RWPE2 (cell line): Measurements from ENCODE around the gene STIM1.
"Not testable (repeated sequence)": the region's sequence is repeated elsewhere in the genome, so short reads cannot be mapped to it uniquely, and the experiment has no call there.

Experiments
- ATAC-seq: fragments of 200-7000 bp; cut with Tn5 transposase; 3 replicates; pipeline ENCODE4 v1.9.1; 2021; ENCODE audit warnings: low read depth
- DNase-seq: peaks from one replicate; pipeline ENCODE4 v3.0.0-alpha.2; 2020; ENCODE audit warnings: low spot score
- H3K27ac ChIP-seq: fragments of 450-650 bp; 2 replicates; pipeline ENCODE4 v1.5.1; 2017; ENCODE audit warnings: mild to moderate bottlenecking; ENCODE audit not compliant: poor library complexity, severe bottlenecking
- H3K27me3 ChIP-seq: fragments of 250-450 bp; sonication (Bioruptor Pico); 2 replicates; pipeline ENCODE4 v1.5.1; 2021; ENCODE audit warnings: mild to moderate bottlenecking, moderate library complexity; ENCODE audit not compliant: insufficient read depth, poor library complexity, severe bottlenecking
- H3K36me3 ChIP-seq: fragments of 250-450 bp; sonication (Bioruptor Pico); 2 replicates; pipeline ENCODE4 v1.5.1; 2020; ENCODE audit warnings: low read depth, mild to moderate bottlenecking, moderate library complexity
- H3K4me1 ChIP-seq: fragments of 250-450 bp; sonication (Bioruptor Pico); 2 replicates; pipeline ENCODE4 v1.5.1; 2021; ENCODE audit warnings: mild to moderate bottlenecking, moderate library complexity; ENCODE audit not compliant: insufficient read depth, poor library complexity, severe bottlenecking
- H3K4me3 ChIP-seq: fragments of 250-450 bp; sonication (Bioruptor Pico); 2 replicates; pipeline ENCODE4 v1.5.1; 2021; ENCODE audit warnings: mild to moderate bottlenecking, moderate library complexity; ENCODE audit not compliant: severe bottlenecking
- H3K9me3 ChIP-seq: fragments of 250-450 bp; sonication (Bioruptor Pico); 2 replicates; pipeline ENCODE4 v1.5.1; 2021; ENCODE audit warnings: mild to moderate bottlenecking, moderate library complexity; ENCODE audit not compliant: severe bottlenecking
- TF ChIP-seq, protein P1 (sequence below): fragments of 450-650 bp; IDR thresholded peaks from one replicate; pipeline ENCODE4 v1.5.1; 2017; ENCODE audit warnings: mild to moderate bottlenecking, moderate library complexity; ENCODE audit not compliant: poor library complexity, severe bottlenecking

STIM1 gene

DNA sequence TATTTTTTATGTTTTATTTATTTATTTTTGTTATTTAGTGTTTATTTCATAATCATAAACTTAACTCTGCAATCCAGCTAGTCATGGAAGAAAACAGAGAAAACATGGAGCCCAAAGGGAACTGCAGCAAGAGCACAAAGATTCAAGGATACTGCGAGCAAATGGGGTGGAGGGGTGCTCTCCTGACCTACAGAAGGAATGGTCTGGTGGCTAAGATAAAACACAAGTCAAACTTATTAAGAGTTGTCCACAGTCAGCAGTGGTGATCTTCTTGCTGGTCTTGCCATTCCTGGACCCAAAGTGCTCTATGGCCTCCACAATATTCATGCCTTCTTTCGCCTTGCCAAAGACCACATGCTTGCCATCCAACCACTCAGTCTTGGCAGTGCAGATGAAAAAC, 36.7 kb downstream of the STIM1 start:
- no peak overlapping the region for H3K4me3 ChIP-seq
- no peak overlapping the region for H3K27ac ChIP-seq
- TF ChIP-seq, protein P1, sequence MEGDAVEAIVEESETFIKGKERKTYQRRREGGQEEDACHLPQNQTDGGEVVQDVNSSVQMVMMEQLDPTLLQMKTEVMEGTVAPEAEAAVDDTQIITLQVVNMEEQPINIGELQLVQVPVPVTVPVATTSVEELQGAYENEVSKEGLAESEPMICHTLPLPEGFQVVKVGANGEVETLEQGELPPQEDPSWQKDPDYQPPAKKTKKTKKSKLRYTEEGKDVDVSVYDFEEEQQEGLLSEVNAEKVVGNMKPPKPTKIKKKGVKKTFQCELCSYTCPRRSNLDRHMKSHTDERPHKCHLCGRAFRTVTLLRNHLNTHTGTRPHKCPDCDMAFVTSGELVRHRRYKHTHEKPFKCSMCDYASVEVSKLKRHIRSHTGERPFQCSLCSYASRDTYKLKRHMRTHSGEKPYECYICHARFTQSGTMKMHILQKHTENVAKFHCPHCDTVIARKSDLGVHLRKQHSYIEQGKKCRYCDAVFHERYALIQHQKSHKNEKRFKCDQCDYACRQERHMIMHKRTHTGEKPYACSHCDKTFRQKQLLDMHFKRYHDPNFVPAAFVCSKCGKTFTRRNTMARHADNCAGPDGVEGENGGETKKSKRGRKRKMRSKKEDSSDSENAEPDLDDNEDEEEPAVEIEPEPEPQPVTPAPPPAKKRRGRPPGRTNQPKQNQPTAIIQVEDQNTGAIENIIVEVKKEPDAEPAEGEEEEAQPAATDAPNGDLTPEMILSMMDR, result no peak
- no peaks in the 10 kb centered on the region for H3K36me3 ChIP-seq
- no peaks in the 10 kb centered on the region for H3K9me3 ChIP-seq
- DNase-seq (no peak), ATAC-seq (no peak)
- no peaks in the 10 kb centered on the region for H3K4me1 ChIP-seq
- no peaks in the 10 kb centered on the region for H3K27me3 ChIP-seq

DNA sequence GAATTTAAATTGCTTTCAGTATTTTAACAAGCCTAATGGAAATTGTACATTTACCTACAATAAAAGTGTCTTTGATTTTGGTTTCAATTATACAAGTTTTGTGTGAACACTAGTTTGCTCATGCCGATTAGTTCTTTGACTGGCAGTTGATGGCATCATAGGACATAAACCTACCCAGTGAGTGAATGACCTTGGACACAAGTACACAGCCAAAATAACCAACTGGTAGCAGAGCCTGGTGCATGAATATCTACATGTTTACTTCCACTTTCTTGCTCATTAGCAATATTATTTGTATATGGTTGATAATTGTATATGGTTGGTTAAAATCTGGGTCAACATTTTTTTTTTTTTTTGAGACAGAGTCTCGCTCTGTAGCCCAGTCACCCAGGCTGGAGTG, 37.8 kb downstream of the STIM1 start:
- Histone ChIP-seq H3K27me3 (no peaks in the 10 kb centered on the region), H3K4me1 (no peaks in the 10 kb centered on the region), H3K27ac (no peak overlapping the region), H3K9me3 (no peaks in the 10 kb centered on the region), H3K36me3 (no peaks in the 10 kb centered on the region), H3K4me3 (no peak overlapping the region)
- DNase-seq, result no peak
- no peak for ATAC-seq
- TF ChIP-seq, protein P1, result no peak

DNA sequence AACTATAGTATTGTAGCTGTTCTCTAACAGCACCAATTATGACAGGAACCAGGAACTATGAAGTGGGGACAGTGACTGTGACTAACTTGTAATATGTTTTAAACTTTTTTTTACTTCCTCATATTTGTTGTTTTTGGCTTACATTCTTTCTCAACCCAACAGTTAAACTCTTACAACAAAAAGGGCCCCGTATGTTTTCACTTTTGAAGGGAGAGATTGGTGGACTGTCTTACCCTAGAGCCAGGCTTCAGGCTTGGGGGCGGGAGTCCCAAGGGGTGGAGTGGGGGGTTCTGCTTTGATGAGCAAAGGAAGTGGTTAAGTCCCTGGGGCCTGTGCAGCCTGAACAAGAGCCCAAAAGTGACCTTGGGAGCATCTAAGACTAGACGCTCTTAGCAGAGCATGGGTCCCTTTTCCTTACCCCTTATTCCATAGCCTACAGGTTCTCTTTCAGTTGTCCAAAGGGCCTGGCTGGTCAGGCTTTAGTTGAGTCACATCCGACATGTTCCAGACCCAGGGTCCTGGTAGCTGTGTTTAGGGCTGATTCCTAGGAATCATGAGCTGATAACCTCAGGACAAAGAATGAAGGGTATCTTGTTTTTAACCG, 38.8 kb downstream of the STIM1 start:
- H3K4me1 ChIP-seq, result no peaks in the 10 kb centered on the region
- no peaks in the 10 kb centered on the region for H3K27me3 ChIP-seq
- ATAC-seq (no peak), DNase-seq (no peak)
- no peak overlapping the region for H3K4me3 ChIP-seq
- H3K9me3 ChIP-seq, result no peaks in the 10 kb centered on the region
- no peak overlapping the region for H3K27ac ChIP-seq
- TF ChIP-seq, protein P1, result no peak
- H3K36me3 ChIP-seq, result no peaks in the 10 kb centered on the region

DNA sequence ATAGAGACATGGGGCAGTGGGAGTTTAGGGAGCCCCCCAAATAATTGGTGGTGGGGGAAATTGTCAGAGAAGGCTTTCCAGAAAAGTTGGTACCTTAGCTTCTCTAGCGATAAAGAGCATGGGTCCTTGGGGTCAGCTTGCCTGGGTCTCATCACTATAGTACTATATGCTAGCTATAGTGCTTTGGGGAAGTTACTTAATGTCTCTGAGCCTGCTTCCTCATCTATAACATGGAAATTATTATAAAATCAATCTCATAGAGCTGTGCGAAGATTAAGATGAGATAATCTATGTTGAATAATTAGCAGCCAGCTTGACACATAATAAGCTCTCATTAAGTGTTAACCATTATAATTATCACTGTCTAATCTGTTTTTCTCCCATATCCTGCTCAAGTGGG, 41.2 kb downstream of the STIM1 start:
- ATAC-seq (no peak), DNase-seq (no peak)
- H3K9me3 ChIP-seq, result no peaks in the 10 kb centered on the region
- TF ChIP-seq, protein P1, result no peak
- no peaks in the 10 kb centered on the region for H3K4me1 ChIP-seq
- no peaks in the 10 kb centered on the region for H3K36me3 ChIP-seq
- H3K27ac ChIP-seq, result no peak overlapping the region
- H3K27me3 ChIP-seq, result no peaks in the 10 kb centered on the region
- H3K4me3 ChIP-seq, result no peak overlapping the region

DNA sequence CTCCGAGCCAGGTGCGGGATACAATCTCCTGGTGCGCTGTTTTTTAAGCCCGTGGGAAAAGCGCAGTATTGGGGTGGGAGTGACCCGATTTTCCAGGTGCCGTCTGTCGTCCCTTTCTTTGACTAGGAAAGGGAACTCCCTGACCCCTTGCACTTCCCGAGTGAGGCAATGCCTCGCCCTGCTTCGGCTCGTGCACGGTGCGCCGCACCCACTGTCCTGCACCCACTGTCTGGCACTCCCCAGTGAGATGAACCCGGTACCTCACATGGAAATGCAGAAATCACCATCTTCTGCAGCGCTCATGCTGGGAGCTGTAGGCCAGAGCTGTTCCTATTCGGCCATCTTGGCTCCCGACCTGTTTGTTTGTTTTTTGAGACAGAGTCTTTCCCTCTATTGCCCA, 44.8 kb downstream of the STIM1 start:
- not testable (repeated sequence) for ATAC-seq, H3K36me3 ChIP-seq, H3K27me3 ChIP-seq, DNase-seq, H3K9me3 ChIP-seq, H3K4me3 ChIP-seq, H3K27ac ChIP-seq
- peaks cover 11% of the 10 kb centered on the region for H3K4me1 ChIP-seq
